PC-3 (cell line): ENCODE results near the gene EDIL3. TPM values are rescaled to one million over a fixed set of nuclear protein-coding genes. Genes with fewer than 3 reads are reported as not detected.

Experiments
- ATAC-seq: fragments of 200-7000 bp; cut with Tn5 transposase; 2 replicates; pipeline ENCODE4 v1.9.1; 2020; ENCODE audit warnings: mild to moderate bottlenecking, moderate library complexity
- BruUV-seq: library from RNA; stranded (reverse); fragments of 400-500 nt; replicated peaks from 2 replicates; lab custom pipeline; 2021; lab: Mats Ljungman, UMichigan
- CTCF ChIA-PET: fragments of 300-600 bp; sonication (Branson Sonifier 250); formaldehyde crosslinking; loops from one replicate; lab custom pipeline; 2022; ENCODE audit warnings: antibody characterized with exemption; lab: Charles Lee
- POLR2A ChIA-PET: fragments of 300-600 bp; sonication (Branson Sonifier 250); formaldehyde crosslinking; loops from one replicate; lab custom pipeline; 2022; ENCODE audit warnings: antibody characterized with exemption; ENCODE audit not compliant: unreplicated experiment; lab: Charles Lee
- DNase-seq: peaks from one replicate; pipeline ENCODE4 v3.0.0-alpha.2; 2015
- H2AFZ ChIP-seq: fragments of 300-600 bp; sonication (generic); 2 replicates; pipeline ENCODE4 v1.6.0; 2016; ENCODE audit warnings: antibody characterized with exemption, low read length
- H3F3A ChIP-seq: fragments of 300-600 bp; sonication (generic); one replicate; pipeline ENCODE4 v1.6.0; 2017; ENCODE audit warnings: antibody characterized with exemption, low read length, control low read depth, mild to moderate bottlenecking; ENCODE audit not compliant: unreplicated experiment
- H3K27ac ChIP-seq: fragments of 300-600 bp; sonication (generic); 2 replicates; pipeline ENCODE4 v1.5.1; 2016; ENCODE audit warnings: mild to moderate bottlenecking, low read length
- H3K27me3 ChIP-seq: fragments of 300-600 bp; sonication (generic); 2 replicates; pipeline ENCODE4 v1.6.1; 2016; ENCODE audit warnings: low read length, mixed read lengths
- H3K36me3 ChIP-seq: fragments of 300-600 bp; sonication (generic); 2 replicates; pipeline ENCODE4 v1.6.1; 2016; ENCODE audit warnings: low read depth, mixed run types, low read length, mixed read lengths
- H3K4me1 ChIP-seq: fragments of 300-600 bp; sonication (generic); 2 replicates; pipeline ENCODE4 v1.5.1; 2016; ENCODE audit warnings: low read length; ENCODE audit not compliant: insufficient read depth
- H3K4me2 ChIP-seq: fragments of 300-600 bp; sonication (generic); 2 replicates; pipeline ENCODE4 v1.6.0; 2016; ENCODE audit warnings: low read length
- H3K4me3 ChIP-seq: fragments of 300-600 bp; sonication (generic); 2 replicates; pipeline ENCODE4 v1.5.1; 2016; ENCODE audit warnings: mild to moderate bottlenecking, low read length, mixed read lengths
- H3K79me2 ChIP-seq: fragments of 300-600 bp; sonication (generic); 2 replicates; pipeline ENCODE4 v1.6.1; 2017; ENCODE audit warnings: low read length, mixed read lengths
- H3K9ac ChIP-seq: fragments of 300-600 bp; sonication (generic); 2 replicates; pipeline ENCODE4 v1.6.0; 2016; ENCODE audit warnings: mild to moderate bottlenecking, low read length
- H3K9me2 ChIP-seq: fragments of 300-600 bp; sonication (generic); replicated peaks from 2 replicates; pipeline ENCODE4 v1.6.1; 2016; ENCODE audit warnings: mixed run types, low read length, mixed read lengths
- H3K9me3 ChIP-seq: fragments of 300-600 bp; sonication (generic); 2 replicates; pipeline ENCODE4 v1.6.1; 2016; ENCODE audit warnings: low read length, mixed read lengths
- H4K20me1 ChIP-seq: fragments of 300-600 bp; sonication (generic); 2 replicates; pipeline ENCODE4 v1.6.1; 2016; ENCODE audit warnings: low read length, mixed read lengths
- EZH2 ChIP-seq: fragments of 300-600 bp; sonication (generic); IDR thresholded peaks from one replicate; pipeline ENCODE4 v1.6.1; 2017; ENCODE audit warnings: antibody characterized with exemption, mild to moderate bottlenecking, low read length; ENCODE audit not compliant: unreplicated experiment
- EZH2phosphoT487 ChIP-seq: fragments of 300-600 bp; sonication (generic); IDR thresholded peaks from 2 replicates; pipeline ENCODE4 v1.6.1; 2018; ENCODE audit warnings: mild to moderate bottlenecking, antibody characterized with exemption, low read length, borderline replicate concordance
- intact Hi-C: fragments of 100-400 bp; cut with micrococcal nuclease; formaldehyde crosslinking; loops from 2 replicates; pipeline ENCODE4 v1.9.0; 2023
- total RNA-seq: library from RNA; depleted of rRNA; stranded (reverse); fragments of >200 nt; gene quantifications from 2 replicates; pipeline ENCODE4 v1.2.3, GENCODE V29; 2014
- TF ChIP-seq, protein P1 (sequence below): fragments of 300-600 bp; sonication (generic); conservative IDR thresholded peaks from 2 replicates; pipeline ENCODE4 v1.5.1; 2017; ENCODE audit warnings: antibody characterized with exemption, low read depth, mild to moderate bottlenecking, low read length

Gene EDIL3
- total RNA-seq, 1 experiment from 2014 or later = 13.8 TPM

- Histone ChIP-seq H3K27me3 (no peaks in the 10 kb centered on the region), H3K9ac (no peak overlapping the region), H3K4me1 (peaks cover 12% of the 10 kb centered on the region), H3K36me3 (no peaks in the 10 kb centered on the region), H3K79me2 (no peaks in the 10 kb centered on the region), H4K20me1 (no peaks in the 10 kb centered on the region), H3K4me3 (no peak overlapping the region), H3K9me3 (no peaks in the 10 kb centered on the region), H3K9me2 (no peaks in the 10 kb centered on the region), H3K4me2 (no peak overlapping the region), H2AFZ (no peak overlapping the region), H3K27ac (no peak overlapping the region), H3F3A (no peaks in the 10 kb centered on the region)
- no peak; the same call in 1 of the 2 replicates for ATAC-seq
- BruUV-seq = no TSS peak
- no peak for DNase-seq
- ChIA-PET CTCF (no interaction called here), POLR2A (no interaction called here)
- intact Hi-C loops = no loop called here
- TF ChIP-seq EZH2phosphoT487 = no peak
- TF ChIP-seq, protein P1, sequence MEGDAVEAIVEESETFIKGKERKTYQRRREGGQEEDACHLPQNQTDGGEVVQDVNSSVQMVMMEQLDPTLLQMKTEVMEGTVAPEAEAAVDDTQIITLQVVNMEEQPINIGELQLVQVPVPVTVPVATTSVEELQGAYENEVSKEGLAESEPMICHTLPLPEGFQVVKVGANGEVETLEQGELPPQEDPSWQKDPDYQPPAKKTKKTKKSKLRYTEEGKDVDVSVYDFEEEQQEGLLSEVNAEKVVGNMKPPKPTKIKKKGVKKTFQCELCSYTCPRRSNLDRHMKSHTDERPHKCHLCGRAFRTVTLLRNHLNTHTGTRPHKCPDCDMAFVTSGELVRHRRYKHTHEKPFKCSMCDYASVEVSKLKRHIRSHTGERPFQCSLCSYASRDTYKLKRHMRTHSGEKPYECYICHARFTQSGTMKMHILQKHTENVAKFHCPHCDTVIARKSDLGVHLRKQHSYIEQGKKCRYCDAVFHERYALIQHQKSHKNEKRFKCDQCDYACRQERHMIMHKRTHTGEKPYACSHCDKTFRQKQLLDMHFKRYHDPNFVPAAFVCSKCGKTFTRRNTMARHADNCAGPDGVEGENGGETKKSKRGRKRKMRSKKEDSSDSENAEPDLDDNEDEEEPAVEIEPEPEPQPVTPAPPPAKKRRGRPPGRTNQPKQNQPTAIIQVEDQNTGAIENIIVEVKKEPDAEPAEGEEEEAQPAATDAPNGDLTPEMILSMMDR = no peak
Measured at GRCh38 chr5:84292788-84293653, 91.7 kb downstream of the EDIL3 start.

GRCh38 chr5:84292000-84292642, 92.6 kb downstream of the EDIL3 start:
- Histone ChIP-seq H3F3A (no peaks in the 10 kb centered on the region), H3K27me3 (no peaks in the 10 kb centered on the region), H3K4me2 (no peak overlapping the region), H3K79me2 (no peaks in the 10 kb centered on the region), H3K9me2 (no peaks in the 10 kb centered on the region), H4K20me1 (no peaks in the 10 kb centered on the region), H3K27ac (no peak overlapping the region), H3K9ac (no peak overlapping the region), H2AFZ (no peak overlapping the region), H3K9me3 (no peaks in the 10 kb centered on the region), H3K4me1 (peaks cover 19% of the 10 kb centered on the region), H3K36me3 (no peaks in the 10 kb centered on the region), H3K4me3 (no peak overlapping the region)
- CTCF ChIA-PET = no interaction called here
- no peak for TF ChIP-seq EZH2
- TF ChIP-seq EZH2phosphoT487 = no peak
- TF ChIP-seq, protein P1 = no peak
- intact Hi-C loops = no loop called here
- POLR2A ChIA-PET = no interaction called here
- BruUV-seq = no TSS peak
- DNase-seq (no peak), ATAC-seq (no peak)

DNA sequence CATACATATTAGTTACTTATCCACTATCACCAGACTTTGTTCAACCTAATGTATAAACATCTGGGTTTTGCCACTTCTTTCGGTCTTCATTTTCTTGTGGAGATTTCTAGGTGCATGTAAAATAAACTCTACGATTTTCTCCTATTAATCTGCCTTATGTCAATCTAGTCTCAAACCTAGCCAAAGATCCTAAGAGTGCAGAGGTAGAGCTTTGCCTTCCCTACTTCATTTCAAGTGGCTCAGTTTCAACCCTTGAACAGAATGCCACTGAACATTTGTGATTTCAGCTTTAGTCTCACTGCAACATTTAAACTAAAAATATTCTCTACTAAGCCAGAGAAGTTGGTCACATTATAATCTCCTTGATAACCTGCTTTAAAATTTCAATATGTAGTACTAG, 94.0 kb downstream of the EDIL3 start:
- Histone ChIP-seq H3F3A (no peaks in the 10 kb centered on the region), H3K4me2 (no peak overlapping the region), H2AFZ (no peak overlapping the region), H3K36me3 (no peaks in the 10 kb centered on the region), H3K9me2 (no peaks in the 10 kb centered on the region), H3K4me3 (no peak overlapping the region), H3K27ac (no peak overlapping the region), H3K27me3 (no peaks in the 10 kb centered on the region), H3K9ac (no peak overlapping the region), H3K79me2 (no peaks in the 10 kb centered on the region), H3K4me1 (peaks cover 19% of the 10 kb centered on the region), H3K9me3 (no peaks in the 10 kb centered on the region), H4K20me1 (no peaks in the 10 kb centered on the region)
- ChIA-PET CTCF (no interaction called here), POLR2A (no interaction called here)
- DNase-seq (no peak), ATAC-seq (no peak)
- no TSS peak for BruUV-seq
- TF ChIP-seq EZH2phosphoT487 (no peak), EZH2 (no peak)
- TF ChIP-seq, protein P1 = no peak
- intact Hi-C loops = no loop called here
